KMS-11 (cell line): ENCODE measurements around the gene NEURL1.
A peak's percentile ranks its signal among the peaks of the same experiment; 100 is the strongest.

Experiments used
- H2AFZ ChIP-seq: fragments of 200-600 bp; sonication (generic); 2 replicates; pipeline ENCODE4 v1.6.1; 2016; ENCODE audit warnings: antibody characterized with exemption, mixed run types, low read depth
- H3K27ac ChIP-seq: fragments of 200-600 bp; sonication (generic); 2 replicates; pipeline ENCODE4 v1.6.1; 2016; ENCODE audit warnings: mild to moderate bottlenecking, mixed run types
- H3K27me3 ChIP-seq: fragments of 200-600 bp; sonication (generic); 2 replicates; pipeline ENCODE4 v1.6.1; 2017; ENCODE audit warnings: mild to moderate bottlenecking, low read depth, mixed run types, moderate library complexity; ENCODE audit not compliant: insufficient read depth
- H3K36me3 ChIP-seq: fragments of 200-600 bp; sonication (generic); 2 replicates; pipeline ENCODE4 v1.6.1; 2017; ENCODE audit warnings: mild to moderate bottlenecking, mixed run types; ENCODE audit not compliant: insufficient read depth
- H3K4me1 ChIP-seq: fragments of 200-600 bp; sonication (generic); 2 replicates; pipeline ENCODE4 v1.6.1; 2016; ENCODE audit warnings: mild to moderate bottlenecking, low read depth, mixed run types; ENCODE audit not compliant: poor library complexity, severe bottlenecking
- H3K4me2 ChIP-seq: fragments of 200-600 bp; sonication (generic); 2 replicates; pipeline ENCODE4 v1.7.0; 2016; ENCODE audit warnings: mild to moderate bottlenecking, mixed run types
- H3K4me3 ChIP-seq: fragments of 200-600 bp; sonication (generic); IDR thresholded peaks from 2 replicates; pipeline ENCODE4 v1.6.1; 2017; ENCODE audit warnings: low read depth, low read length, mixed read lengths; ENCODE audit not compliant: insufficient read depth
- H3K79me2 ChIP-seq: fragments of 200-600 bp; sonication (generic); 2 replicates; pipeline ENCODE4 v1.6.1; 2016; ENCODE audit warnings: low read depth, mixed run types; ENCODE audit not compliant: insufficient read depth
- H3K9ac ChIP-seq: fragments of 200-600 bp; sonication (generic); 2 replicates; pipeline ENCODE4 v1.6.1; 2016; ENCODE audit warnings: mild to moderate bottlenecking, mixed run types
- H4K20me1 ChIP-seq: fragments of 200-600 bp; sonication (generic); 2 replicates; pipeline ENCODE4 v1.6.1; 2016; ENCODE audit warnings: mild to moderate bottlenecking, mixed run types; ENCODE audit not compliant: insufficient read depth
- TF ChIP-seq, protein P1 (sequence below): fragments of 200-600 bp; sonication (generic); conservative IDR thresholded peaks from 2 replicates; pipeline ENCODE4 v1.6.1; 2017; ENCODE audit warnings: low read depth, mild to moderate bottlenecking, antibody characterized with exemption, low read length, moderate library complexity, mixed read lengths

NEURL1 gene, protein sequence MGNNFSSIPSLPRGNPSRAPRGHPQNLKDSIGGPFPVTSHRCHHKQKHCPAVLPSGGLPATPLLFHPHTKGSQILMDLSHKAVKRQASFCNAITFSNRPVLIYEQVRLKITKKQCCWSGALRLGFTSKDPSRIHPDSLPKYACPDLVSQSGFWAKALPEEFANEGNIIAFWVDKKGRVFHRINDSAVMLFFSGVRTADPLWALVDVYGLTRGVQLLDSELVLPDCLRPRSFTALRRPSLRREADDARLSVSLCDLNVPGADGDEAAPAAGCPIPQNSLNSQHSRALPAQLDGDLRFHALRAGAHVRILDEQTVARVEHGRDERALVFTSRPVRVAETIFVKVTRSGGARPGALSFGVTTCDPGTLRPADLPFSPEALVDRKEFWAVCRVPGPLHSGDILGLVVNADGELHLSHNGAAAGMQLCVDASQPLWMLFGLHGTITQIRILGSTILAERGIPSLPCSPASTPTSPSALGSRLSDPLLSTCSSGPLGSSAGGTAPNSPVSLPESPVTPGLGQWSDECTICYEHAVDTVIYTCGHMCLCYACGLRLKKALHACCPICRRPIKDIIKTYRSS

DNA sequence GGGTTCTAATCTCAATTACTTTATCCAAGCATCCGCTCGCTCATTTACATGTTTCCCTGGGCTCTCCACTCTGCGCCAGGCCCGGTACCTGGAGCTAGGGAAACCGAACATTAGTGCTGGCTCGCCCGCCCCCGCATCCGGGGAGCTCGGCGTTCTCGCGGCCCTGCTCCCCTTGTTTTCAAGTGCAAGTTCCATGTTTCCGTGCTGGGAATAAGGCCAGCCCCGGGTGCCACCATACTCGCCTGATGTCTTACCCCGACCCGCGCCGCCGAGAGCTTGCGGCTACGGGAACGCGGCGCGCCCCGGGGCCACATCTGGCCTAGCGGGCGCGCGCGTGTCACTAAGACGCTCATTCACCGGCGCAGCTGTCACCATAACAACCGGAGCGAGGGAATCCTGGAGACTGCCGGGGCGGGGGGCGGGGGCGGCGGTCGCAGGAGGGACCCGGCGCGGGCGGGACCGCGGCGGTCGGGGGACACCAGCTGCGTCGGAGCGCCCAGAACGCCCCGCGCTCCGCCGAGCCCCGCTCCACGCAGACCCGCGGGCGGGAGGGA, at the start of gene NEURL1:
NEURL1 (plus strand) TSS at position 344 of the 554 bp plus-strand sequence. CDS start 683 bp downstream, outside the sequence.
- Histone ChIP-seq H2AFZ (peak within 1 kb of the TSS; percentile 64), H3K9ac (peak within 1 kb of the TSS; percentile 37; the same call in 1 of the 2 replicates)

DNA sequence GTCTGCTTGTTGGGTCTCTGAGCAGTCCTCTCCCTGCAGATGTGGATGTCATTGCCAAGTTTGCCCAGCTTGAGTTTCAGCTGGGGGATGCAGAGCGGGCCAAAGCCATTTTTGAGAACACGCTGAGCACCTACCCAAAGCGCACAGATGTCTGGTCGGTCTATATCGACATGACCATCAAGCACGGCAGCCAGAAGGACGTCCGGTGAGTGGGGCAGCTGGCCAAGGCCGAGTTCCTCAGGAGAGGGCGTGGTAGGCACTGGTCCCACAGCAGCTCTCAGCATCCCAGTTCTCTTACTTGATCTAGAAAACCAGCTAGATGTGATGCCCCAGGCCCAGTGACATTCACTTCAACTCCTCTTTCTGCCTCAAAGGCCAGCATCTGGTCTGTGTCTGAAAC, 49.0 kb upstream of the NEURL1 start:
- Histone ChIP-seq H3K36me3 (peaks cover 9% of the 10 kb centered on the region; the same call in 1 of the 2 replicates), H4K20me1 (no peaks in the 10 kb centered on the region)
- TF ChIP-seq, protein P1, sequence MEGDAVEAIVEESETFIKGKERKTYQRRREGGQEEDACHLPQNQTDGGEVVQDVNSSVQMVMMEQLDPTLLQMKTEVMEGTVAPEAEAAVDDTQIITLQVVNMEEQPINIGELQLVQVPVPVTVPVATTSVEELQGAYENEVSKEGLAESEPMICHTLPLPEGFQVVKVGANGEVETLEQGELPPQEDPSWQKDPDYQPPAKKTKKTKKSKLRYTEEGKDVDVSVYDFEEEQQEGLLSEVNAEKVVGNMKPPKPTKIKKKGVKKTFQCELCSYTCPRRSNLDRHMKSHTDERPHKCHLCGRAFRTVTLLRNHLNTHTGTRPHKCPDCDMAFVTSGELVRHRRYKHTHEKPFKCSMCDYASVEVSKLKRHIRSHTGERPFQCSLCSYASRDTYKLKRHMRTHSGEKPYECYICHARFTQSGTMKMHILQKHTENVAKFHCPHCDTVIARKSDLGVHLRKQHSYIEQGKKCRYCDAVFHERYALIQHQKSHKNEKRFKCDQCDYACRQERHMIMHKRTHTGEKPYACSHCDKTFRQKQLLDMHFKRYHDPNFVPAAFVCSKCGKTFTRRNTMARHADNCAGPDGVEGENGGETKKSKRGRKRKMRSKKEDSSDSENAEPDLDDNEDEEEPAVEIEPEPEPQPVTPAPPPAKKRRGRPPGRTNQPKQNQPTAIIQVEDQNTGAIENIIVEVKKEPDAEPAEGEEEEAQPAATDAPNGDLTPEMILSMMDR = no peak

More for the DNA sequence above, at the start of gene NEURL1:
- Histone ChIP-seq H3K27me3 (peaks cover 10% of the 10 kb centered on the region; the same call in 1 of the 2 replicates), H3K79me2 (no peaks in the 10 kb centered on the region), H3K4me2 (peak within 1 kb of the TSS; percentile 68), H3K36me3 (no peaks in the 10 kb centered on the region), H3K4me1 (peaks cover 52% of the 10 kb centered on the region), H4K20me1 (no peaks in the 10 kb centered on the region), H3K4me3 (no peak within 1 kb of the TSS), H3K27ac (no peak within 1 kb of the TSS)
- TF ChIP-seq, protein P1 = no peak

DNA sequence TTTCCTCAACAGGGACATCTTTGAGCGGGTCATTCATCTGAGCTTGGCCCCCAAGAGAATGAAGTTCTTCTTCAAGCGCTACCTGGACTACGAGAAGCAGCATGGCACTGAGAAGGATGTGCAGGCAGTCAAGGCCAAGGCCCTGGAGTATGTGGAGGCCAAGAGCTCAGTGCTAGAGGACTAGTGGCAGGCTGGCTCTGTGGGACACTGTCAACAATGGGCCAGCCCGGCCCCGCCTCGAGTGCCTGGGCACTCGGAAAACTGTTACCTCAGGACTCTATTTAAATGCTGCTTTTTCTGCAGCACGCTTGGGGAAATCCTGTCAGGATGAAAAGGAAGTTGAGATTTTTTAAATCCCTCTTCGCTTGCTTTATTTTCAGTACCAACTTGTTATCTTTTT, 48.1 kb upstream of the NEURL1 start:
- Histone ChIP-seq H3K36me3 (peaks cover 9% of the 10 kb centered on the region; the same call in 1 of the 2 replicates), H3K4me1 (peaks cover 6% of the 10 kb centered on the region), H3K9ac (no peak overlapping the region), H3K27ac (no peak overlapping the region), H3K79me2 (no peaks in the 10 kb centered on the region), H3K4me3 (no peak overlapping the region), H3K27me3 (no peaks in the 10 kb centered on the region), H2AFZ (no peak overlapping the region), H4K20me1 (no peaks in the 10 kb centered on the region), H3K4me2 (no peak overlapping the region)
- TF ChIP-seq, protein P1 = no peak

More for the DNA sequence above, 49.0 kb upstream of the NEURL1 start:
- H3K4me3 ChIP-seq = no peak overlapping the region
- H3K27me3 ChIP-seq = no peaks in the 10 kb centered on the region
- H3K4me1 ChIP-seq = peaks cover 6% of the 10 kb centered on the region
- no peak overlapping the region for H3K9ac ChIP-seq
- H2AFZ ChIP-seq = no peak overlapping the region
- H3K79me2 ChIP-seq = no peaks in the 10 kb centered on the region
- H3K27ac ChIP-seq = no peak overlapping the region
- H3K4me2 ChIP-seq = no peak overlapping the region

DNA sequence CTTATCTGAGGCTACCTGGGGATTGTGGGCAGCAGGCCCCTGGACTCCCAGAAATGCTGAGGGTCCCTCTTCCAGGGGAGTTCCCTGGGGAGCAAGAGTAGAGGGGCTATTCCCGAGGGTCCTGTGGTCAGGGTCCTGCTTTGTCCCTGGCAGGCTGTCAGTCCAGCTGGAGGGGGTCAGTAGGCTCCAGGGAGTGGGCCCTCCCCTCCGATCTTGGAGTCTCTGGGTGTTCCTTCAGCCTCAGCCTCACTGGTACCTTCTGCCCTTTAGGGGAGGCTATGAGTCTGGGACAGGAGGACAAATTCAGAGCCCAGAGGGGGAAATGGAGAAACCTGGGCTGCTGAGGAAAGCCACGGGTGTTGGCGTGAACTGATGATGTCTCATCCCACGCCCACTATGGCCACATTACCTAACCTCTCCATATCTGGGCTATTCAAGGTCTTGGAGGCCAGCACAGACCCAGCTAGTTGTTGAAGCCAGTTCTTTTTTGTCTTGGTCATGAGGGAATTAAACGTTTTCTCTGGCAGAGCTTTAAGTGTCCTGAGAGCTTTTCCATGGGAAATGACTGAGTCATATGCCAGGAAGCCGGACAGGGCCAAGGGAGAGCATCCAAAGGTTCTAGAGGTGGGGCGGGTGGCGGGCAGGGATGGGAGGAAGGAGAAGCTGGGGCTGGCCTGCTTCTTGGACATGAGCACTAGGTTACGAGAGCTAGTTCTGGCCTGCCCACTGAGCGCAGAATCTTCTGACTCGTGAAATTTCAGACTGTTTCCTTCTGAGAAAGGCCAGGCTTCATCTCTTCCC, 47.5 kb upstream of the NEURL1 start:
- H2AFZ ChIP-seq = no peak overlapping the region
- H3K4me3 ChIP-seq = no peak overlapping the region
- no peak overlapping the region for H3K9ac ChIP-seq
- H4K20me1 ChIP-seq = no peaks in the 10 kb centered on the region
- no peak overlapping the region for H3K4me2 ChIP-seq
- TF ChIP-seq, protein P1 = no peak
- H3K36me3 ChIP-seq = peaks cover 9% of the 10 kb centered on the region; the same call in 1 of the 2 replicates
- H3K27me3 ChIP-seq = no peaks in the 10 kb centered on the region
- peaks cover 6% of the 10 kb centered on the region for H3K4me1 ChIP-seq
- no peak overlapping the region for H3K27ac ChIP-seq
- H3K79me2 ChIP-seq = no peaks in the 10 kb centered on the region
